HepG2 (cell line): ENCODE data around the gene C19orf18. TPM values are rescaled to one million over a fixed set of nuclear protein-coding genes. Genes with fewer than 3 reads are reported as not detected.
A peak's percentile ranks its signal among the peaks of the same experiment; 100 is the strongest.

Experiments used
- CHD4 ChIP-seq: fragments of 200-600 bp; sonication (generic); IDR thresholded peaks from 2 replicates; pipeline ENCODE4 v1.7.0; 2017; ENCODE audit warnings: mild to moderate bottlenecking, low read length, borderline replicate concordance
- GATAD2A ChIP-seq: IDR thresholded peaks from 2 replicates; pipeline ENCODE4 v1.6.1; 2016
- KDM1A ChIP-seq: IDR thresholded peaks from 2 replicates; pipeline ENCODE4 v1.6.1; 2016; ENCODE audit warnings: missing compliant biosample characterization
- KDM3A ChIP-seq: IDR thresholded peaks from 2 replicates; pipeline ENCODE4 v1.6.1; 2018; ENCODE audit warnings: low read depth, missing compliant biosample characterization
- NCOA1 ChIP-seq: sonication (generic); formaldehyde crosslinking; IDR thresholded peaks from 2 replicates; pipeline ENCODE4 v1.9.0; 2021; ENCODE audit warnings: missing genetic modification reagents
- ONECUT2 ChIP-seq: sonication (generic); formaldehyde crosslinking; IDR thresholded peaks from 2 replicates; pipeline ENCODE4 v1.4.0; 2020; ENCODE audit warnings: missing genetic modification reagents
- RARA ChIP-seq: IDR thresholded peaks from 2 replicates; pipeline ENCODE4 v1.6.1; 2016; ENCODE audit warnings: missing genetic modification reagents, missing compliant biosample characterization
- SOX6 ChIP-seq, 2 experiments: fragments of 450-650 bp in 1 of 2; sonication (generic) in 1 of 2; formaldehyde crosslinking in 1 of 2; IDR thresholded peaks; 2 replicates each; pipeline versions ENCODE4 v1.4.0 to v1.6.1; 2017 to 2020; ENCODE audit warnings: antibody characterized with exemption in 1 of 2, mild to moderate bottlenecking in 1 of 2, missing genetic modification reagents in 1 of 2
- ZBTB38 ChIP-seq: sonication (generic); formaldehyde crosslinking; IDR thresholded peaks from 2 replicates; pipeline ENCODE4 v1.5.1; 2020; ENCODE audit warnings: mild to moderate bottlenecking, missing genetic modification reagents
- ZNF121 ChIP-seq: sonication (generic); formaldehyde crosslinking; IDR thresholded peaks from 2 replicates; pipeline ENCODE4 v1.5.0; 2020; ENCODE audit warnings: mild to moderate bottlenecking, missing genetic modification reagents
- ZNF205 ChIP-seq: IDR thresholded peaks from 2 replicates; pipeline ENCODE4 v1.6.1; 2018; ENCODE audit warnings: missing biosample characterization, missing genetic modification reagents
- ZNF768 ChIP-seq: sonication (generic); formaldehyde crosslinking; IDR thresholded peaks from 2 replicates; pipeline ENCODE4 v1.4.0; 2020; ENCODE audit warnings: missing genetic modification reagents
- ZNF781 ChIP-seq: sonication (generic); formaldehyde crosslinking; IDR thresholded peaks from 2 replicates; pipeline ENCODE4 v1.5.1; 2020; ENCODE audit warnings: borderline replicate concordance, mild to moderate bottlenecking, missing genetic modification reagents; ENCODE audit errors: not compliant biosample characterization
- ZNF839 ChIP-seq: sonication (generic); formaldehyde crosslinking; IDR thresholded peaks from 2 replicates; pipeline ENCODE4 v1.4.0; 2020; ENCODE audit warnings: missing genetic modification reagents, mild to moderate bottlenecking, borderline replicate concordance
- polyA plus RNA-seq, 8 experiments: library from polyadenylated mRNA; depleted of rRNA in 3 of 8; stranded (reverse) in 7 of 8; unstranded in 1 of 8; fragments of >200 nt; fragmentation: Illumina TruSeq in 4 of 8; extraction: Trizol in 4 of 8; gene quantifications; 2 replicates each; pipeline versions ENCODE4 v1.2.1 to v1.2.3, GENCODE V29; 2011 to 2016; ENCODE audit warnings: low read depth in 4 of 8, missing spikeins in 1 of 8, mixed read lengths in 1 of 8; ENCODE audit not compliant: insufficient read depth in 1 of 8
- total RNA-seq, 5 experiments: library from RNA; depleted of rRNA; stranded (reverse); fragments of >200 nt; fragmentation: Illumina TruSeq; extraction: Trizol; gene quantifications; 2 replicates each; pipeline ENCODE4 v1.2.3, GENCODE V29; 2016; ENCODE audit warnings: low read depth in 1 of 5
- TF ChIP-seq, protein P1 (sequence below): sonication (generic); formaldehyde crosslinking; IDR thresholded peaks from 2 replicates; pipeline ENCODE4 v1.5.0; 2020; ENCODE audit warnings: mild to moderate bottlenecking, missing genetic modification reagents, borderline replicate concordance
- TF ChIP-seq, protein P2 (sequence below): sonication (generic); formaldehyde crosslinking; conservative IDR thresholded peaks from 2 replicates; pipeline ENCODE4 v1.4.0; 2020; ENCODE audit warnings: missing genetic modification reagents

Gene C19orf18
- total and polyA plus RNA-seq, 2 of the 13 experiments (the other 11 are each of a cell fraction or from before 2014, with no cell fraction given), result 0.38 to 0.55 TPM

DNA sequence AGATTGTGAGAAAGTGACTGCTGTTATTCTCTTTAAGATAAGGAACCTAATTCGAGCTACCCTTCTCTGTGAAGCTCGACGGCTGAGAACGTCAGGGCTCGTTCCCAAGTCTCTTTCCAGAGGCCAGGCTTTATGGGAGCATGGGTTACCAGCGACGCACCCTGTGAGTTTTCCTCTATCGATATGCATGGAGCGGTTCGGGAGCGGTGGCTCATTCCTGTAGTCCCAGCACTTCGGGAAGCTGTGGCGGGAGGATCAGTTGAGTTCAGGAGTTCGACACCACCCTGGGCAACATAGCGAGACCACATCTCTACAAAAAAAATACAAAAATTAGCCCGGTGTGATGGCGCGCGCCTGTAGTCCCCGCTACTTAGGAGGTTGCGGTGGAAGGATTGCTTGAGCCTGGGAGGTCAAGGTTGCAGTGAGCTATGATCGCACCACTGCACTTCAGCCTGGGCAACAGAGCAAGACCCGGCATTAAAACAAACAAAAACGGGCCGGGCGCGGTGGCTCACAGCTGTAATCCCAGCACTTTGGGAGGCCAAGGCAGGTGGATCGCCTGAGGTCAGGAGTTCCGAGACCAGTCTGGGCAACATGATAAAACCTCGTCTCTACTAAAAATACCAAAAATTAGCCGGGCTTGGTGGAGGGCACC lies 29.0 kb upstream of the C19orf18 start (continued):
- TF ChIP-seq SOX6 (IDR thresholded peaks at IDR 0.05), result no peak
- peak; percentile 1; the same call in 1 of the 2 replicates for TF ChIP-seq SOX6 (CRISPR knock-in tag; IDR thresholded peaks at IDR 0.05)
- TF ChIP-seq, protein P1, sequence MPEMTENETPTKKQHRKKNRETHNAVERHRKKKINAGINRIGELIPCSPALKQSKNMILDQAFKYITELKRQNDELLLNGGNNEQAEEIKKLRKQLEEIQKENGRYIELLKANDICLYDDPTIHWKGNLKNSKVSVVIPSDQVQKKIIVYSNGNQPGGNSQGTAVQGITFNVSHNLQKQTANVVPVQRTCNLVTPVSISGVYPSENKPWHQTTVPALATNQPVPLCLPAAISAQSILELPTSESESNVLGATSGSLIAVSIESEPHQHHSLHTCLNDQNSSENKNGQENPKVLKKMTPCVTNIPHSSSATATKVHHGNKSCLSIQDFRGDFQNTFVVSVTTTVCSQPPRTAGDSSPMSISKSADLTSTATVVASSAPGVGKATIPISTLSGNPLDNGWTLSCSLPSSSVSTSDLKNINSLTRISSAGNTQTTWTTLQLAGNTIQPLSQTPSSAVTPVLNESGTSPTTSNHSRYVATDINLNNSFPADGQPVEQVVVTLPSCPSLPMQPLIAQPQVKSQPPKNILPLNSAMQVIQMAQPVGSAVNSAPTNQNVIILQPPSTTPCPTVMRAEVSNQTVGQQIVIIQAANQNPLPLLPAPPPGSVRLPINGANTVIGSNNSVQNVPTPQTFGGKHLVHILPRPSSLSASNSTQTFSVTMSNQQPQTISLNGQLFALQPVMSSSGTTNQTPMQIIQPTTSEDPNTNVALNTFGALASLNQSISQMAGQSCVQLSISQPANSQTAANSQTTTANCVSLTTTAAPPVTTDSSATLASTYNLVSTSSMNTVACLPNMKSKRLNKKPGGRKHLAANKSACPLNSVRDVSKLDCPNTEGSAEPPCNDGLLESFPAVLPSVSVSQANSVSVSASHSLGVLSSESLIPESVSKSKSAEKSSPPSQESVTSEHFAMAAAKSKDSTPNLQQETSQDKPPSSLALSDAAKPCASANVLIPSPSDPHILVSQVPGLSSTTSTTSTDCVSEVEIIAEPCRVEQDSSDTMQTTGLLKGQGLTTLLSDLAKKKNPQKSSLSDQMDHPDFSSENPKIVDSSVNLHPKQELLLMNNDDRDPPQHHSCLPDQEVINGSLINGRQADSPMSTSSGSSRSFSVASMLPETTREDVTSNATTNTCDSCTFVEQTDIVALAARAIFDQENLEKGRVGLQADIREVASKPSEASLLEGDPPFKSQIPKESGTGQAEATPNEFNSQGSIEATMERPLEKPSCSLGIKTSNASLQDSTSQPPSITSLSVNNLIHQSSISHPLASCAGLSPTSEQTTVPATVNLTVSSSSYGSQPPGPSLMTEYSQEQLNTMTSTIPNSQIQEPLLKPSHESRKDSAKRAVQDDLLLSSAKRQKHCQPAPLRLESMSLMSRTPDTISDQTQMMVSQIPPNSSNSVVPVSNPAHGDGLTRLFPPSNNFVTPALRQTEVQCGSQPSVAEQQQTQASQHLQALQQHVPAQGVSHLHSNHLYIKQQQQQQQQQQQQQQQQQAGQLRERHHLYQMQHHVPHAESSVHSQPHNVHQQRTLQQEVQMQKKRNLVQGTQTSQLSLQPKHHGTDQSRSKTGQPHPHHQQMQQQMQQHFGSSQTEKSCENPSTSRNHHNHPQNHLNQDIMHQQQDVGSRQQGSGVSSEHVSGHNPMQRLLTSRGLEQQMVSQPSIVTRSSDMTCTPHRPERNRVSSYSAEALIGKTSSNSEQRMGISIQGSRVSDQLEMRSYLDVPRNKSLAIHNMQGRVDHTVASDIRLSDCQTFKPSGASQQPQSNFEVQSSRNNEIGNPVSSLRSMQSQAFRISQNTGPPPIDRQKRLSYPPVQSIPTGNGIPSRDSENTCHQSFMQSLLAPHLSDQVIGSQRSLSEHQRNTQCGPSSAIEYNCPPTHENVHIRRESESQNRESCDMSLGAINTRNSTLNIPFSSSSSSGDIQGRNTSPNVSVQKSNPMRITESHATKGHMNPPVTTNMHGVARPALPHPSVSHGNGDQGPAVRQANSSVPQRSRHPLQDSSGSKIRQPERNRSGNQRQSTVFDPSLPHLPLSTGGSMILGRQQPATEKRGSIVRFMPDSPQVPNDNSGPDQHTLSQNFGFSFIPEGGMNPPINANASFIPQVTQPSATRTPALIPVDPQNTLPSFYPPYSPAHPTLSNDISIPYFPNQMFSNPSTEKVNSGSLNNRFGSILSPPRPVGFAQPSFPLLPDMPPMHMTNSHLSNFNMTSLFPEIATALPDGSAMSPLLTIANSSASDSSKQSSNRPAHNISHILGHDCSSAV (CRISPR knock-in tag), result 0 out of 2 replicates have a peak, but pooled peaks have one; percentile 27
- peak; percentile 13 for TF ChIP-seq ZNF781 (CRISPR knock-in tag)
- TF ChIP-seq CHD4, result peak; percentile 31; the same call in 1 of the 2 replicates
- TF ChIP-seq ONECUT2 (CRISPR knock-in tag), result no peak
- peak; percentile 98 for TF ChIP-seq ZBTB38 (CRISPR knock-in tag)
- TF ChIP-seq KDM3A (CRISPR knock-in tag), result no peak
- no peak for TF ChIP-seq ZNF205 (CRISPR knock-in tag)
- TF ChIP-seq, protein P2, sequence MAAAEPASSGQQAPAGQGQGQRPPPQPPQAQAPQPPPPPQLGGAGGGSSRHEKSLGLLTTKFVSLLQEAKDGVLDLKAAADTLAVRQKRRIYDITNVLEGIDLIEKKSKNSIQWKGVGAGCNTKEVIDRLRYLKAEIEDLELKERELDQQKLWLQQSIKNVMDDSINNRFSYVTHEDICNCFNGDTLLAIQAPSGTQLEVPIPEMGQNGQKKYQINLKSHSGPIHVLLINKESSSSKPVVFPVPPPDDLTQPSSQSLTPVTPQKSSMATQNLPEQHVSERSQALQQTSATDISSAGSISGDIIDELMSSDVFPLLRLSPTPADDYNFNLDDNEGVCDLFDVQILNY (CRISPR knock-in tag), result no peak
- TF ChIP-seq ZNF121 (CRISPR knock-in tag), result peak; percentile 45; the same call in 1 of the 2 replicates
- no peak for TF ChIP-seq KDM1A (CRISPR knock-in tag)
- TF ChIP-seq ZNF768 (CRISPR knock-in tag), result no peak
- TF ChIP-seq NCOA1, result no peak
- no peak for TF ChIP-seq ZNF839
- no peak for TF ChIP-seq RARA (CRISPR knock-in tag)
- TF ChIP-seq GATAD2A, result no peak
